ENCODE measurements around the gene CD28.

GRCh38 chr2:203697190-203697589, 9.2 kb upstream of the CD28 start:
- TF ChIP-seq CTCF (IDR thresholded peaks at IDR 0.05) = no peak
- TF ChIP-seq POLR2A (IDR thresholded peaks at IDR 0.05) = no peak
